Ishikawa (cell line): ENCODE measurements around the gene ASH1L.

Experiments used
- CEBPB ChIP-seq: IDR thresholded peaks from 2 replicates; pipeline ENCODE4 v1.6.1; 2012
- CREB1 ChIP-seq: IDR thresholded peaks from 2 replicates; pipeline ENCODE4 v1.6.1; 2012; ENCODE audit warnings: low read depth
- EGR1 ChIP-seq: IDR thresholded peaks from 2 replicates; pipeline ENCODE4 v1.6.1; 2012
- EP300 ChIP-seq: IDR thresholded peaks from 2 replicates; pipeline ENCODE4 v1.6.1; 2012; ENCODE audit warnings: borderline replicate concordance
- FOXM1 ChIP-seq: IDR thresholded peaks from 2 replicates; pipeline ENCODE4 v1.6.1; 2012; ENCODE audit warnings: low read depth, borderline replicate concordance
- MAX ChIP-seq: IDR thresholded peaks from 2 replicates; pipeline ENCODE4 v1.6.1; 2012
- NFIC ChIP-seq: IDR thresholded peaks from 2 replicates; pipeline ENCODE4 v1.6.1; 2012
- RAD21 ChIP-seq: IDR thresholded peaks from 2 replicates; pipeline ENCODE4 v1.6.1; 2012; ENCODE audit warnings: low read depth
- REST ChIP-seq: IDR thresholded peaks from 2 replicates; pipeline ENCODE4 v1.6.1; 2012; ENCODE audit warnings: low read depth, mild to moderate bottlenecking
- TAF1 ChIP-seq: IDR thresholded peaks from 2 replicates; pipeline ENCODE4 v1.6.1; 2012; ENCODE audit warnings: low read depth, mild to moderate bottlenecking
- TCF12 ChIP-seq: IDR thresholded peaks from 2 replicates; pipeline ENCODE4 v1.6.1; 2012; ENCODE audit warnings: low read depth
- TEAD4 ChIP-seq: IDR thresholded peaks from 2 replicates; pipeline ENCODE4 v1.6.1; 2012
- YY1 ChIP-seq: IDR thresholded peaks from 2 replicates; pipeline ENCODE4 v1.6.1; 2012; ENCODE audit warnings: low read depth
- ZBTB7A ChIP-seq: IDR thresholded peaks from 2 replicates; pipeline ENCODE4 v1.6.1; 2012; ENCODE audit warnings: low read depth
- TF ChIP-seq, protein P1 (sequence below): IDR thresholded peaks from 2 replicates; pipeline ENCODE4 v1.6.1; 2012

ASH1L gene

DNA sequence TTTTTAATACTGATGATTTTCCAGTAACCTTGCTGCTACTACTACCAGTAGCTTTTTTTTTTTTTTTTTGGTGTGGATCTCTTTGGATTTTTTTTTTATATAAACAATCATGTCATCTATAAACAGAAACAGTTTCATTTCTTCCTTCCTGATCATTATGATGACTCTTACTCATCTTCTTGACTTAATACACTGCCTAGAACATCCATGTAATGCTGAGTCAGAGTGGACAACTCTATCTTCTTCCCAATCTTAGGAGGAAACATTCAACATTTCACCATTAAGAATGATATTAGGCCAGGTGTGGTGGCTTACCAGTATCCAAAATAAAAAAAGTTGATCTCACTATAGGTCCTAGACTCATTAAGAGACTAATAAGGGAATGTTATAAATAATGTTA lies 172.8 kb downstream of the ASH1L start:
- TF ChIP-seq EP300 (no peak), MAX (no peak)

DNA sequence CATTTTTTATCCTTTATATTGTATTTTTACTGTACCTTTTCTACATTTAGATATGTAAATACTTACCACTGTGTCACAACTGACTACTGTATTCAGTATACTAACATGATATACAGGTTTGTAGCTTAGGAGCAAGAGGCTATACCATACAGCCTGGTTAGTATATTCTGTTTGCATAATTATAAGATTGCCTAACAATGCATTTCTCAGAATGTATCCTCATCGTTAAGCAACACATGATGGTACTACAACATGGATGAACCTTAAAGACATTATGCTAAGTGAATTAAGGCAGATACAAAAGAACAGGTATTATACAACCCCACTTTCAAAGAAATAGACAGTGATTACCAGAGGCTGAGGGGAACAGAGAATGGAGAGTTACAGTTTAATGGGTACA lies 179.2 kb downstream of the ASH1L start:
- TF ChIP-seq RAD21 (no peak), TEAD4 (no peak), TAF1 (no peak), EP300 (no peak), CEBPB (no peak), MAX (no peak), NFIC (no peak), FOXM1 (no peak)

DNA sequence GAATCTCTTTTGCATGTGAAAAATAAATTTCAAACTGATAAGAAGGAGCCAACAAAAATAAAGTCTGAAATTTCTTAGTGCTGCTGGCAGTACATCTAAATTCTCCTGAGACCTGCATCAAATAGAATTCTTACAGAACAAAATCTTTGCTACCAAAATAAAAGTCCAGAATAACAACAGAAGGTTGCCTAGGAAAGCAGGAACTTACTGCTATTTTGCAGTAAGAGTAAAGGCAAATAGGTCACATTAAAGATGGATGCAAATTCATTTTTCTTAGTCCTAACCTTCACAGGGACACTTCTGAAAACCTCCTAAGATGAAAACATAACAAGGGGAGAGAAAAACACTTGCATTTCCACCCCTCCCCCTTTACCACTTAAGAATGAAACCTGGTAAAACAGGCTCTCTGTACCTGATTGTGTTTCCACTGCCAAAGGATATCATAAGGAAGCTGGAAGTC lies 182.9 kb downstream of the ASH1L start:
- no peak for TF ChIP-seq ZBTB7A
- no peak for TF ChIP-seq FOXM1
- no peak for TF ChIP-seq EP300
- no peak for TF ChIP-seq EGR1
- no peak for TF ChIP-seq YY1
- no peak for TF ChIP-seq RAD21
- TF ChIP-seq CREB1: no peak
- TF ChIP-seq TEAD4: no peak
- no peak for TF ChIP-seq TCF12
- TF ChIP-seq CEBPB: no peak
- no peak for TF ChIP-seq MAX
- no peak for TF ChIP-seq TAF1
- no peak for TF ChIP-seq NFIC
- no peak for TF ChIP-seq REST
- TF ChIP-seq, protein P1, sequence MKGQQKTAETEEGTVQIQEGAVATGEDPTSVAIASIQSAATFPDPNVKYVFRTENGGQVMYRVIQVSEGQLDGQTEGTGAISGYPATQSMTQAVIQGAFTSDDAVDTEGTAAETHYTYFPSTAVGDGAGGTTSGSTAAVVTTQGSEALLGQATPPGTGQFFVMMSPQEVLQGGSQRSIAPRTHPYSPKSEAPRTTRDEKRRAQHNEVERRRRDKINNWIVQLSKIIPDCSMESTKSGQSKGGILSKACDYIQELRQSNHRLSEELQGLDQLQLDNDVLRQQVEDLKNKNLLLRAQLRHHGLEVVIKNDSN: no peak

- TF ChIP-seq EGR1 (no peak), CEBPB (no peak), YY1 (no peak), CREB1 (no peak), TCF12 (no peak)
These were observed 183.4 kb downstream of the ASH1L start for GRCh38 chr1:155379180-155379579.

DNA sequence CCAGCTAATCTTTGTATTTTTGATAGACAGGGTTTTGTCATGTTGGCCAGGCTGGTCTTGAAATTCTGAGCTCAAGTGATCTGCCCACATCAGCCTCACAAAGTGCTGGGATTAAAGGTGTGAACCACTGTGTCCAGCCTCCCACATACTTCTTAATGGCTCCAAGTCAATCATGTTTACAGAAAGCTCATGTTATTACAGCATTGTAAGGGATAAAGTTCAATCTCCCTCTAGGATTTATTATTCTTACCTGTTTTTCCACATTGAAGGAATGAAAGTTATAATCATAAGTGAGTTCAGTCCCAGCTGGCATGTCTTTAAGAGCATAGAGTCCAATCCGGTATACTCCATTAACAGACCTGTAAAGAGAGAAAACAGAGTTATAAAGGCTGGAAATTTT lies 202.6 kb downstream of the ASH1L start:
- TF ChIP-seq RAD21: no peak
- no peak for TF ChIP-seq EP300
- TF ChIP-seq NFIC: no peak
- TF ChIP-seq EGR1: no peak
- TF ChIP-seq TEAD4: no peak
- TF ChIP-seq YY1: no peak
- TF ChIP-seq FOXM1: no peak
- no peak for TF ChIP-seq CEBPB
- TF ChIP-seq CREB1: no peak
- no peak for TF ChIP-seq REST
- no peak for TF ChIP-seq MAX

DNA sequence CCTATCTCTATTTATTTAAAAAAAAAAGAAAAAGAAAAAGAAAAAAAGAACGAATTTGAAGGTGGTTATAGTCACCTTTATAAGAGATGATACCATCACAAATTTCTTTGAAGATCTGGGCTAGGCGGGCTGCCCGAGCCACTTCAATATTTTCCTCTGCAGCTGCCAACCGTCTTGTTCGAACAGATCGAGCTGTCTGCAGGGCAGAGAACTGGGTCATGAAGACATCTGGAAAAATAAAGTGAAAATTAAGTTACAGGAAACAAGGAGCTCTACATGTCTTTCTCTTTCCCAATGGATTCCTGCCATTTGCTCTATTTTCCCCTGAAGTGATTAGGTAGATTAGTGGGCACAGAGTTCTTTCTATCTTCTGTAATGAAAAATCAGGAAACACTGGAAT lies 210.0 kb downstream of the ASH1L start:
- TF ChIP-seq NFIC (no peak), CREB1 (no peak), REST (no peak), TCF12 (no peak), EP300 (no peak), TAF1 (no peak), FOXM1 (no peak), TEAD4 (no peak), RAD21 (no peak), EGR1 (no peak), ZBTB7A (no peak), MAX (no peak), CEBPB (no peak), YY1 (no peak)
- TF ChIP-seq, protein P1: no peak
